ENCODE measurements around the gene IL13RA2.

DNA sequence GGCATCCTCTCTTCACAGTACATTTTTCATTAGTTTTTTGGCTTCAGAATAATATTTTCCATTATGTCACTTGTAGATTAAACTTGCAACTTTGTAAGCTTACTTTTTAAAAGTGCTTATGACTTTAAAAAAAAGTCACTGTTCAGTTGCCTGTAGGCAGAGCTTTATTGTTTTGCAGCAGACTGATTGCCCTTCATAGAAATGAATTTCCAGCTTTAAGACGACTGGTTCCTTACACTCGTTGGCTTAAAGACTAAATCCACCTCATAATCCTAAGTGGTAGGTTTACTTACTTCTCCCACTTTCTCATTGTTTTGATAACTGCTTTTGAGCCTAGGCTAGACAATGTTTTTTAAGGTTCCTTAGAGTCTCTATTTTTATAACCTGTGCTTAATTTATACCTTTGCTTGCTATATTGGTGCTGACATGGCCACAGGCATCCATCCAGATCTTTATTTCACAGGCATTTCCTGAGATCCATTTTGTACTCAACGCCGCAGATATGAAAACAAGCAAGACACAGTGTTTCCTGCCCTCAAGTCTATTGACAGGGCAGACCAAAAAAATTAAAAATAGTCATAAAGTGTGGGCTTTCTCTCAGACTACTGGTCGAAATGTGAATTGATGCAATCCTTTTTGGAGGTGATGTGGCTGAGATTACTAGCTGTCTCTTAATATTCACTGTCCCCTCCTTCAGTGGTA is 12.6 kb upstream of the IL13RA2 start:
- TF ChIP-seq CTCF (IDR thresholded peaks at IDR 0.05 in 8 of 11, conservative IDR thresholded peaks at IDR 0.05 in 3 of 11) (no peak), POLR2A (IDR thresholded peaks at IDR 0.05) (no peak)
